ENCODE data around the gene CSF2RB. TPM values are rescaled to one million over a fixed set of nuclear protein-coding genes. Genes with fewer than 3 reads are reported as not detected.

Gene CSF2RB
- total RNA-seq, 1 experiment from 2014 or later: not detected

GRCh38 chr22:36921309-36922104 is 8.1 kb downstream of the CSF2RB start:
- no peak for DNase-seq (ENCODE audit: low read depth)

- no peak for DNase-seq (ENCODE audit: low read depth)
Measured at GRCh38 chr22:36922105-36922608, 8.7 kb downstream of the CSF2RB start.

GRCh38 chr22:36922711-36923110 is 9.3 kb downstream of the CSF2RB start:
- no peak for DNase-seq (ENCODE audit: low read depth)

- no peak for DNase-seq (ENCODE audit: low read depth)
Measured at GRCh38 chr22:36923131-36923788, 9.8 kb downstream of the CSF2RB start.

- DNase-seq (ENCODE audit: low read depth): no peak
Measured at GRCh38 chr22:36924151-36924698, 10.8 kb downstream of the CSF2RB start.

GRCh38 chr22:36925388-36926290 is 12.2 kb downstream of the CSF2RB start:
- peak; percentile 40 for DNase-seq (ENCODE audit: low read depth)

- DNase-seq (ENCODE audit: low read depth): no peak
Measured at GRCh38 chr22:36926309-36926708, 12.9 kb downstream of the CSF2RB start.

- DNase-seq (ENCODE audit: low read depth): no peak
Measured at GRCh38 chr22:36926721-36927435, 13.4 kb downstream of the CSF2RB start.

GRCh38 chr22:36927671-36928070 is 14.2 kb downstream of the CSF2RB start:
- DNase-seq (ENCODE audit: low read depth): no peak

GRCh38 chr22:36928196-36928595 is 14.8 kb downstream of the CSF2RB start:
- DNase-seq (ENCODE audit: low read depth): no peak

- DNase-seq (ENCODE audit: low read depth): no peak
Measured at GRCh38 chr22:36928786-36929535, 15.5 kb downstream of the CSF2RB start.

GRCh38 chr22:36929621-36930020 is 16.2 kb downstream of the CSF2RB start:
- no peak for DNase-seq (ENCODE audit: low read depth)

- DNase-seq (ENCODE audit: low read depth): no peak
Measured at GRCh38 chr22:36930041-36930935, 16.9 kb downstream of the CSF2RB start.

GRCh38 chr22:36931446-36931845 is 18.0 kb downstream of the CSF2RB start:
- DNase-seq (ENCODE audit: low read depth): no peak

GRCh38 chr22:36933629-36934417 is 20.4 kb downstream of the CSF2RB start:
- DNase-seq (ENCODE audit: low read depth): no peak

- DNase-seq (ENCODE audit: low read depth): no peak
Measured at GRCh38 chr22:36934418-36935312, 21.2 kb downstream of the CSF2RB start.

- DNase-seq (ENCODE audit: low read depth): no peak
Measured at GRCh38 chr22:36935313-36935610, 21.8 kb downstream of the CSF2RB start.

- DNase-seq (ENCODE audit: low read depth): no peak
Measured at GRCh38 chr22:36935694-36936093, 22.3 kb downstream of the CSF2RB start.
